ENCODE measurements around the gene WNK1. TPM values are rescaled to one million over a fixed set of nuclear protein-coding genes. Genes with fewer than 3 reads are reported as not detected.
"Not testable (repeated sequence)": the region's sequence is repeated elsewhere in the genome, so short reads cannot be mapped to it uniquely, and the experiment has no call there.

Gene WNK1
- total RNA-seq, 1 donor from 2014 or later = 150 TPM

DNA sequence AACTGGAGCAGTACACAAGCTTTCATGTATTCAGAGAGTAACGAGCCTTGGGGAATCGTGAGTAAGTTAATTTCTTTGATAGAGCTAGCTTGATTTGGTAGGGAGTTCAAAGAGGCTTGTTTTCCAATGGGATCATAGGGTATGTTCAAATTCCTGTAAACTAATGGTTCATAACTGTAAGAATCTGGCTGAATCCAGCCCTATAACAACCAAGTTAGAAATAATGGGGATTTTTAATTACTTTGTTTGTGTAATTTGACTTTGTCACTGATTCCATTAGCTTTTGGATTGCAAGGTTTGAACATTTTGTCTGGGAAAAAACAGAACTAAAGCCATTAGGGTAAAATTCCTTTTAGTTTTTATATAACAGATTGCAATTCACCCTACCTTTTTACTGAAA, 94.0 kb downstream of the WNK1 start:
- no peaks in the 10 kb centered on the region for H3K27me3 Mint-ChIP-seq (ENCODE audit: low read depth)
- H3K36me3 Mint-ChIP-seq = peaks cover 9% of the 10 kb centered on the region

DNA sequence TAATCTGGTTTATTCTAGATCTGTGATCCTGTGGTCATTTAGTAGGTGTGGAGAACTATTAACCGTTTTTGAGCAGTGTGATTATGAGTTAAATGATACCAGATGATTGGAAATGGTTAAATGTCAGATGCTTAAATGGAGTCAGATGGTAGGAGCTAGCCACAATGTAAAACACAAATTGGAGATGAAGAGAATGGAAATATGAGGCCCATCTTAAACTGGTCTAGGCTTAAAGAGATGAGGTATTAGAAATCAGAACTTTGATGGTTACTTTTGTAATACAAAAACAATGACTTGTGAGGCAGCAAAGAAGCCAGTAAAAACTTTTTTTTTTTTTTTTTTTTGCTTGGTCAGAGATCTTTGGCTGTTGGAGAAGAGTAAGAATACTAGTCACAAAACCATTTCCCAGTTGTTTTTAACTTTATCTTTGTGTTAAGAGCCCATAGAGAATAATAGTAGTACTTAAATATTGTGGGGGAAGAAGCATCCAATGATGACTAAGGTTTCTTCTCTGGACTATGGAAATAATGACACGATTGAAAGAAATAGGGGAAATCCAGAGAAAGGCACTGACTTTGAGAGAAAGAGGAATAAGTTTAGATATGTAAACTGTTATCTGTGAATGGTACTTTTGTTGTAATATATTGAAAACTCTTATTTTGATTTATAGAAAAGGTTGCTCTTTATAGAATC, 95.9 kb downstream of the WNK1 start:
- Mint-ChIP-seq H3K27me3 (ENCODE audit: low read depth) (no peaks in the 10 kb centered on the region), H3K9me3 (peaks cover 3% of the 10 kb centered on the region), H3K36me3 (peaks cover 6% of the 10 kb centered on the region), H3K4me1 (peaks cover 14% of the 10 kb centered on the region), H3K4me3 (no peak overlapping the region), H3K27ac (no peak overlapping the region)
- TF ChIP-seq, protein P1, sequence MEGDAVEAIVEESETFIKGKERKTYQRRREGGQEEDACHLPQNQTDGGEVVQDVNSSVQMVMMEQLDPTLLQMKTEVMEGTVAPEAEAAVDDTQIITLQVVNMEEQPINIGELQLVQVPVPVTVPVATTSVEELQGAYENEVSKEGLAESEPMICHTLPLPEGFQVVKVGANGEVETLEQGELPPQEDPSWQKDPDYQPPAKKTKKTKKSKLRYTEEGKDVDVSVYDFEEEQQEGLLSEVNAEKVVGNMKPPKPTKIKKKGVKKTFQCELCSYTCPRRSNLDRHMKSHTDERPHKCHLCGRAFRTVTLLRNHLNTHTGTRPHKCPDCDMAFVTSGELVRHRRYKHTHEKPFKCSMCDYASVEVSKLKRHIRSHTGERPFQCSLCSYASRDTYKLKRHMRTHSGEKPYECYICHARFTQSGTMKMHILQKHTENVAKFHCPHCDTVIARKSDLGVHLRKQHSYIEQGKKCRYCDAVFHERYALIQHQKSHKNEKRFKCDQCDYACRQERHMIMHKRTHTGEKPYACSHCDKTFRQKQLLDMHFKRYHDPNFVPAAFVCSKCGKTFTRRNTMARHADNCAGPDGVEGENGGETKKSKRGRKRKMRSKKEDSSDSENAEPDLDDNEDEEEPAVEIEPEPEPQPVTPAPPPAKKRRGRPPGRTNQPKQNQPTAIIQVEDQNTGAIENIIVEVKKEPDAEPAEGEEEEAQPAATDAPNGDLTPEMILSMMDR (IDR thresholded peaks at IDR 0.05; ENCODE audit: unreplicated experiment) = no peak
- no peak for DNase-seq (ENCODE audit: low spot score in 2 of 2, unreplicated experiment in 2 of 2)

More for the DNA sequence above, 94.0 kb downstream of the WNK1 start:
- Mint-ChIP-seq H3K4me1 (peaks cover 5% of the 10 kb centered on the region), H3K9me3 (peaks cover 3% of the 10 kb centered on the region), H3K27ac (no peak overlapping the region), H3K4me3 (no peak overlapping the region)
- TF ChIP-seq, protein P1 (IDR thresholded peaks at IDR 0.05; ENCODE audit: unreplicated experiment) = no peak
- DNase-seq (ENCODE audit: low spot score in 2 of 2, unreplicated experiment in 2 of 2) = no peak

DNA sequence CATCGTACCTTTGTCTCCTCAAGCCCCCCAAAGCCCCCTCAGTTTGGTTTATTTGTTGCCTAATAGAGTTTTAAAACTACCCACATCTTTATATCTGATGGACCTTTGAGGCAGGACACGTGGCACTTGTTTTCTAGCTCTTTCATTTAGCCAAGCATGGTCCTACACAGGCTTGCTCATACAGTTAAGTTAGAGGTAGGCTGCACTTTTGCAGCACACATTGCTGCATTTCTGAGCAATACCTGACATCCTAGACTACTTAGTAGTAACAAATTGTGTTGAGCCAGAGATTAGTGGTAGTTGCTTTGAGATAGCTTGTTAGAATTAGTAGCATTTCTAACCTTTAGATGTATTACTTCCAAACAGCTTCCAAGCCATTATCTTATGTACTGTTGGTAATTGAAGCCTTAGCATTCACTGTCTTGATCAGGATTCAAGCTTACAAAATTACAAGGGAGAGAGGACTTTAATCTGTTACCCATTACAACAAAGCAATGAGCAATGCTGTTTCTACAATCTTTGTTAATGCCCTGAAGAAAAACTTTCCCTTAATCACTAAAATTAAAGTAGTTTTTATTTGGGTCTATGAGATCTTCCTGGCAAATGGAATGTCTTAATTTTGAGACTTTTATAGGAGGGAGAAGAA, 96.6 kb downstream of the WNK1 start:
- TF ChIP-seq, protein P1 (IDR thresholded peaks at IDR 0.05; ENCODE audit: unreplicated experiment) = no peak
- H3K4me3 Mint-ChIP-seq = no peak overlapping the region
- H3K4me1 Mint-ChIP-seq = peaks cover 14% of the 10 kb centered on the region
- no peaks in the 10 kb centered on the region for H3K27me3 Mint-ChIP-seq (ENCODE audit: low read depth)
- no peak for DNase-seq (ENCODE audit: low spot score in 2 of 2, unreplicated experiment in 2 of 2)
- no peak overlapping the region for H3K27ac Mint-ChIP-seq
- peaks cover 3% of the 10 kb centered on the region for H3K9me3 Mint-ChIP-seq
- peaks cover 6% of the 10 kb centered on the region for H3K36me3 Mint-ChIP-seq

DNA sequence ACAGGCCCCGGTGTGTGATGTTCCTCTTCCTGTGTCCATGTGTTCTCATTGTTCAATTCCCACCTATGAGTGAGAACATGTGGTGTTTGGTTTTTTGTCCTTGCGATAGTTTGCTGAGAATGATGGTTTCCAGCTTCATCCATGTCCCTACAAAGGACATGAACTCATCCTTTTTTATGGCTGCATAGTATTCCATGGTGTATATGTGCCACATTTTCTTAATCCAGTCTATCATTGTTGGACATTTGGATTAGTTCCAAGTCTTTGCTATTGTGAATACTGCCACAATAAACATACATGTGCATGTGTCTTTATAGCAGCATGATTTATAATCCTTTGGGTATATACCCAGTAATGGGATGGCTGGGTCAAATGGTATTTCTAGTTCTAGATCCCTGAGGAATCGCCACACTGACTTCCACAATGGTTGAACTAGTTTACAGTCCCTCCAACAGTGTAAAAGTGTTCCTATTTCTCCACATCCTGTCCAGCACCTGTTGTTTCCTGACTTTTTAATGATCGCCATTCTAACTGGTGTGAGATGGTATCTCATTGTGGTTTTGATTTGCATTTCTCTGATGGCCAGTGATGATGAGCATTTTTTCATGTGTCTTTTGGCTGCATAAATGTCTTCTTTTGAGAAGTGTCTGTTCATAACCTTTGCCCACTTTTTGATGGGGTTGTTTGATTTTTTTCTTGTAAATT, 97.5 kb downstream of the WNK1 start:
- not testable (repeated sequence) for H3K9me3 Mint-ChIP-seq; H3K4me3 Mint-ChIP-seq; DNase-seq (ENCODE audit: low spot score in 2 of 2, unreplicated experiment in 2 of 2); H3K27ac Mint-ChIP-seq; H3K27me3 Mint-ChIP-seq (ENCODE audit: low read depth); H3K36me3 Mint-ChIP-seq
- H3K4me1 Mint-ChIP-seq = peaks cover 15% of the 10 kb centered on the region

DNA sequence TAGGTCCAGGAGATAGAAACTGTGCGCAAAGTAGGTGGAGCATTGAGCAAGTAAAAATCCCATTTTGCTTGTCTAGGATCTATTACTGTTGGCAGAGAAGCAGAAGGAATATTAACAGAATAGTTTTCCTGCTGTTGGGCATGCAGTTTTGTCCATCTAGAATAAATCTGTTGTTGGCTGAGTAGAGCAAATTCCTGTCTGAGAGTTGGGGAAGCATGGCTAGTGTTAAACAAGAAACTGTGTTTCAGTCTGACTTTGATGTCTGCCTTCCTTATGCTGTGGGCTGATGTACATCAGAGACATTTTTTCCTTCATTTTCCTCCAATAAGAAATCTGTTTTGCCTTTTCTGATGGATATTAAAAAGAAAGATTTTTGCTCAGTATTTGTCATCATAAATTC, 99.0 kb downstream of the WNK1 start:
- Mint-ChIP-seq H3K36me3 (peaks cover 4% of the 10 kb centered on the region), H3K27me3 (ENCODE audit: low read depth) (no peaks in the 10 kb centered on the region), H3K4me1 (peaks cover 21% of the 10 kb centered on the region), H3K9me3 (peaks cover 3% of the 10 kb centered on the region), H3K4me3 (no peak overlapping the region), H3K27ac (peak overlapping the region; percentile 15)
- DNase-seq (ENCODE audit: low spot score in 2 of 2, unreplicated experiment in 2 of 2) = no peak
- TF ChIP-seq, protein P1 (IDR thresholded peaks at IDR 0.05; ENCODE audit: unreplicated experiment) = no peak

DNA sequence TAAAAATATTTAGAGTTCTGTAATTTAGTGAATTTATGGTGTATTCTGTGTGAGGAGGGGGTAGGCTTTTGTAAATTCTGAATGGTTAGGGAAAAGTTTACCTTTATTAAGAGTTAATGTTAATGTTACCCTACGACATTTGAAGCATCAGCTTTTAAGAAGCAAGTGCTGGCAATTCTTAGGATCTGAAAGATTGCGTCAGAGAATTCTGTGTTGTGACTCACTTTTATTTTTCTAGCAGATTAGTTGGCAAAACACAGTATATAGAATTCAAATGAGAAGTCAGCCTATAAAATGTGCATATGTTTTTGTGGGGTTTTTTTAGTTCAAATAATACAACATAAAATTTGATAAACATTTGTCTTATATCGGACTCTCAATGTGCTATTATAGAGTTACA, 99.5 kb downstream of the WNK1 start:
- Mint-ChIP-seq H3K4me1 (peaks cover 21% of the 10 kb centered on the region), H3K36me3 (peaks cover 4% of the 10 kb centered on the region), H3K27ac (peak overlapping the region; percentile 15), H3K27me3 (ENCODE audit: low read depth) (no peaks in the 10 kb centered on the region), H3K4me3 (no peak overlapping the region), H3K9me3 (peaks cover 3% of the 10 kb centered on the region)
- TF ChIP-seq, protein P1 (IDR thresholded peaks at IDR 0.05; ENCODE audit: unreplicated experiment) = no peak
- DNase-seq (ENCODE audit: low spot score in 2 of 2, unreplicated experiment in 2 of 2) = no peak
